Measurements from ENCODE around the gene PMAIP1. TPM values are rescaled to one million over a fixed set of nuclear protein-coding genes. Genes with fewer than 3 reads are reported as not detected.

Gene PMAIP1
- total RNA-seq, 1 donor from 2014 or later, result not detected

GRCh38 chr18:59907660-59908059 lies 7.9 kb downstream of the PMAIP1 start:
- DNase-seq, result no peak
- intact Hi-C loops (cut with DNase I), result no loop called here
- ATAC-seq (ENCODE audit: poor library complexity), result no peak

- ATAC-seq (ENCODE audit: poor library complexity) (no peak), DNase-seq (no peak)
- intact Hi-C loops (cut with DNase I), result no loop called here
Measured at GRCh38 chr18:59908799-59909198, 9.0 kb downstream of the PMAIP1 start.

GRCh38 chr18:59909289-59910036 lies 9.7 kb downstream of the PMAIP1 start:
- DNase-seq (no peak), ATAC-seq (ENCODE audit: poor library complexity) (no peak)
- intact Hi-C loops (cut with DNase I), result no loop called here

- intact Hi-C loops (cut with DNase I), result no loop called here
- DNase-seq (no peak), ATAC-seq (ENCODE audit: poor library complexity) (no peak)
Measured at GRCh38 chr18:59910967-59911366, 11.2 kb downstream of the PMAIP1 start.

- intact Hi-C loops (cut with DNase I), result no loop called here
- DNase-seq, result no peak
- ATAC-seq (ENCODE audit: poor library complexity), result no peak
Measured at GRCh38 chr18:59911600-59911999, 11.8 kb downstream of the PMAIP1 start.

- ATAC-seq (ENCODE audit: poor library complexity) (no peak), DNase-seq (no peak)
- intact Hi-C loops (cut with DNase I), result no loop called here
Measured at GRCh38 chr18:59912007-59912550, 12.3 kb downstream of the PMAIP1 start.

- no peak for DNase-seq
- intact Hi-C loops (cut with DNase I), result no loop called here
- ATAC-seq (ENCODE audit: poor library complexity), result no peak
Measured at GRCh38 chr18:59915606-59916005, 15.8 kb downstream of the PMAIP1 start.

GRCh38 chr18:59916746-59917145 lies 16.9 kb downstream of the PMAIP1 start:
- ATAC-seq (ENCODE audit: poor library complexity) (no peak), DNase-seq (no peak)
- intact Hi-C loops (cut with DNase I), result no loop called here

GRCh38 chr18:59917422-59917821 lies 17.6 kb downstream of the PMAIP1 start:
- DNase-seq (no peak), ATAC-seq (ENCODE audit: poor library complexity) (no peak)
- intact Hi-C loops (cut with DNase I), result no loop called here

GRCh38 chr18:59918320-59918755 lies 18.5 kb downstream of the PMAIP1 start:
- intact Hi-C loops (cut with DNase I), result no loop called here
- ATAC-seq (ENCODE audit: poor library complexity), result peak; percentile 75

GRCh38 chr18:59918997-59919396 lies 19.2 kb downstream of the PMAIP1 start:
- intact Hi-C loops (cut with DNase I), result no loop called here
- ATAC-seq (ENCODE audit: poor library complexity), result no peak

More at GRCh38 chr18:59918320-59918755, 18.5 kb downstream of the PMAIP1 start:
- DNase-seq, result peak; percentile 51

GRCh38 chr18:59921384-59921891 lies 21.6 kb downstream of the PMAIP1 start:
- DNase-seq, result no peak
- no peak for ATAC-seq (ENCODE audit: poor library complexity)
- intact Hi-C loops (cut with DNase I), result no loop called here

More at GRCh38 chr18:59918997-59919396, 19.2 kb downstream of the PMAIP1 start:
- no peak for DNase-seq

GRCh38 chr18:59923539-59924196 lies 23.9 kb downstream of the PMAIP1 start:
- no peak for DNase-seq
- intact Hi-C loops (cut with DNase I), result no loop called here
- no peak for ATAC-seq (ENCODE audit: poor library complexity)

- ATAC-seq (ENCODE audit: poor library complexity) (no peak), DNase-seq (no peak)
- intact Hi-C loops (cut with DNase I), result no loop called here
Measured at GRCh38 chr18:59926131-59926530, 26.3 kb downstream of the PMAIP1 start.

- ATAC-seq (ENCODE audit: poor library complexity) (no peak), DNase-seq (no peak)
- intact Hi-C loops (cut with DNase I), result no loop called here
Measured at GRCh38 chr18:59927246-59927825, 27.5 kb downstream of the PMAIP1 start.

- intact Hi-C loops (cut with DNase I), result no loop called here
- no peak for DNase-seq
- no peak for ATAC-seq (ENCODE audit: poor library complexity)
Measured at GRCh38 chr18:59928201-59928600, 28.4 kb downstream of the PMAIP1 start.

GRCh38 chr18:59929621-59930295 lies 30.0 kb downstream of the PMAIP1 start:
- intact Hi-C loops (cut with DNase I), result no loop called here
- ATAC-seq (ENCODE audit: poor library complexity), result no peak
- no peak for DNase-seq

GRCh38 chr18:59932401-59932800 lies 32.6 kb downstream of the PMAIP1 start:
- no peak for ATAC-seq (ENCODE audit: poor library complexity)
- DNase-seq, result no peak
- intact Hi-C loops (cut with DNase I), result no loop called here

GRCh38 chr18:59938676-59939075 lies 38.9 kb downstream of the PMAIP1 start:
- DNase-seq (no peak), ATAC-seq (ENCODE audit: poor library complexity) (no peak)
- intact Hi-C loops (cut with DNase I), result no loop called here
